GM21619 (cell line): ENCODE data around the gene NUMA1.

ENCODE experiments used
- ATAC-seq: cut with Tn5 transposase; IDR thresholded peaks from one replicate; pipeline ENCODE4 v1.9.1; 2021; ENCODE audit not compliant: unreplicated experiment

Gene NUMA1

GRCh38 chr11:72024069-72024754 lies 56.1 kb downstream of the NUMA1 start:
- no peak for ATAC-seq

GRCh38 chr11:72023335-72023734 lies 57.0 kb downstream of the NUMA1 start:
- no peak for ATAC-seq

GRCh38 chr11:72018171-72018570 lies 62.2 kb downstream of the NUMA1 start:
- ATAC-seq: no peak

- no peak for ATAC-seq
These were observed 64.8 kb downstream of the NUMA1 start for GRCh38 chr11:72015511-72016061.

- no peak for ATAC-seq
These were observed 65.5 kb downstream of the NUMA1 start for GRCh38 chr11:72014761-72015320.

GRCh38 chr11:72013765-72014711 lies 66.3 kb downstream of the NUMA1 start:
- ATAC-seq: no peak

- ATAC-seq: no peak
These were observed 67.2 kb downstream of the NUMA1 start for GRCh38 chr11:72012897-72013721.

- ATAC-seq: no peak
These were observed 68.2 kb downstream of the NUMA1 start for GRCh38 chr11:72012091-72012630.

GRCh38 chr11:72010529-72011233 lies 69.7 kb downstream of the NUMA1 start:
- no peak for ATAC-seq

GRCh38 chr11:72009156-72009555 lies 71.2 kb downstream of the NUMA1 start:
- ATAC-seq: no peak

GRCh38 chr11:72008728-72009127 lies 71.6 kb downstream of the NUMA1 start:
- no peak for ATAC-seq

GRCh38 chr11:72007587-72007986 lies 72.8 kb downstream of the NUMA1 start:
- ATAC-seq: no peak

GRCh38 chr11:72007089-72007476 lies 73.3 kb downstream of the NUMA1 start:
- ATAC-seq: no peak

GRCh38 chr11:72006309-72007088 lies 73.8 kb downstream of the NUMA1 start:
- ATAC-seq: no peak

- no peak for ATAC-seq
These were observed 74.7 kb downstream of the NUMA1 start for GRCh38 chr11:72005347-72006260.

- no peak for ATAC-seq
These were observed 75.6 kb downstream of the NUMA1 start for GRCh38 chr11:72004515-72005346.

GRCh38 chr11:72003776-72004171 lies 76.6 kb downstream of the NUMA1 start:
- no peak for ATAC-seq
